ENCODE measurements around the gene CABYR. TPM values are rescaled to one million over a fixed set of nuclear protein-coding genes. Genes with fewer than 3 reads are reported as not detected.

CABYR gene, protein sequence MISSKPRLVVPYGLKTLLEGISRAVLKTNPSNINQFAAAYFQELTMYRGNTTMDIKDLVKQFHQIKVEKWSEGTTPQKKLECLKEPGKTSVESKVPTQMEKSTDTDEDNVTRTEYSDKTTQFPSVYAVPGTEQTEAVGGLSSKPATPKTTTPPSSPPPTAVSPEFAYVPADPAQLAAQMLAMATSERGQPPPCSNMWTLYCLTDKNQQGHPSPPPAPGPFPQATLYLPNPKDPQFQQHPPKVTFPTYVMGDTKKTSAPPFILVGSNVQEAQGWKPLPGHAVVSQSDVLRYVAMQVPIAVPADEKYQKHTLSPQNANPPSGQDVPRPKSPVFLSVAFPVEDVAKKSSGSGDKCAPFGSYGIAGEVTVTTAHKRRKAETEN
- 3.3 and 5.7 TPM in 2 replicates for total RNA-seq

DNA sequence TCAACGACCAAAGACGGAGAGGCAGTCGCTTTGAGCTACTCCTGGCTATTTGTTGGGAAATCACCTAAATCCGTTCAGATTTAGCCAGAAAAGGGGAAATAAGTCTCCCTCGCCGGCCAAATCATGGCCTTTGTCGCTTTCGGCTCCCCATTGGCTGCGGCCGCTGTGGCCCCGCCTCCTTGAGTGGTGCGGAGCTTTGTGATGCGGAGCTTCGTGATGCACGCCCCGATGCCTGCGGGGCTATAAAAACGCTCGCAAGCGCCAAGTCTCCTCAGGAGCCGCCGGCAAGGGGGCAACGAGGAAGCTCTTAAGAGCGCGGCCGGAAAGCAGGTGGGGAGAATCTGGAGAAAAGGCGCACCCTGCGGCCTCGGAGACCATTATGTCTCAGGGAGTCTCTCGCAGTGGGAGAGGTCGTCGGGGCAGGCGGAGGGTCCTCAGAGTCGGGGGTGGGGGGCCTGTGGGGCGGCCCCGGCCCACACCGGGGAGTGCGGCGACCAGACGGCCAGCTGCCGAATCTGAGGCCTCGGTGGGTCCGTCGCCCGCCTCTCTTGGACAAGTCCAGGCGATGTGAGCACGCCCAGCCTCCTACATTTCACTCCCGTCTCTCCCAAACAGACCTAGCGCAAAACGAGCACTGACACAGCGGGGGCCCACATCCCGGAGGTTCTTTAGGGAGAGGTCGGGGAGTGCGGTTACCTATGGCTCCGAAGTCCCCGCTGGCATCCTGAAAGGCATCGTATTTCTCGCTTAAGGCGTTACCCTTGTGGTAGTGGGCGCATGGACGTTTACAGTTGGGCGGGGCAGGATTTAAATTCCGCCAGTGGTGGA is at the start of gene CABYR:
TSS of gene CABYR (plus strand) at position 274 of the 828 bp plus-strand sequence. CDS start 4,053 bp downstream, outside the sequence.

Other genes with a start within 250 kb of the CABYR start
- gene TTC39C, start 124.3 kb upstream of the CABYR start, total RNA-seq = 13.5 and 13.7 TPM in 2 replicates